K562 (cell line): ENCODE measurements around the gene PRSS21. TPM values are rescaled to one million over a fixed set of nuclear protein-coding genes. Genes with fewer than 3 reads are reported as not detected.
A peak's percentile ranks its signal among the peaks of the same experiment; 100 is the strongest.

ENCODE experiments used
- ADNP ChIP-seq: fragments of 200-800 bp; sonication (Bioruptor generic); IDR thresholded peaks from 2 replicates; pipeline ENCODE4 v1.6.1; 2016; ENCODE audit warnings: missing genetic modification characterization, missing compliant biosample characterization
- BACH1 ChIP-seq: fragments of 200-800 bp; sonication (Bioruptor generic); IDR thresholded peaks from 2 replicates; pipeline ENCODE4 v1.6.1; 2016; ENCODE audit warnings: missing genetic modification characterization, missing compliant biosample characterization
- E2F3 ChIP-seq: fragments of 250-450 bp; sonication (Bioruptor Pico); IDR thresholded peaks from 2 replicates; pipeline ENCODE4 v1.4.0; 2020; ENCODE audit warnings: mild to moderate bottlenecking
- ERF ChIP-seq: fragments of 450-650 bp; formaldehyde crosslinking; IDR thresholded peaks from 2 replicates; pipeline ENCODE4 v1.4.0; 2020; ENCODE audit warnings: mild to moderate bottlenecking, mixed read lengths
- GATA2 ChIP-seq: sonication (generic); formaldehyde crosslinking; IDR thresholded peaks from 2 replicates; pipeline ENCODE4 v1.4.0; 2020; ENCODE audit warnings: mild to moderate bottlenecking, missing genetic modification reagents
- HDAC8 ChIP-seq: fragments of 450-650 bp; IDR thresholded peaks from 2 replicates; pipeline ENCODE4 v1.6.1; 2016; ENCODE audit warnings: mild to moderate bottlenecking, missing genetic modification characterization, moderate library complexity, missing compliant biosample characterization
- NCOA2 ChIP-seq, 2 experiments: fragments of 450-650 bp; IDR thresholded peaks; 2 replicates each; pipeline ENCODE4 v1.6.1; 2018; ENCODE audit warnings: mild to moderate bottlenecking in 2 of 2, moderate library complexity in 1 of 2; ENCODE audit not compliant: partially characterized antibody in 2 of 2
- NCOA4 ChIP-seq: fragments of 450-650 bp; IDR thresholded peaks from 2 replicates; pipeline ENCODE4 v1.6.1; 2018; ENCODE audit warnings: mild to moderate bottlenecking; ENCODE audit not compliant: partially characterized antibody
- NCOA6 ChIP-seq: fragments of 450-650 bp; IDR thresholded peaks from 2 replicates; pipeline ENCODE4 v1.6.1; 2017; ENCODE audit warnings: mild to moderate bottlenecking
- SAFB2 ChIP-seq: fragments of 200-400 bp; formaldehyde crosslinking; IDR thresholded peaks from 2 replicates; pipeline ENCODE4 v1.6.1; 2018; ENCODE audit warnings: borderline replicate concordance, low read length, low read depth, moderate library complexity; ENCODE audit not compliant: severe bottlenecking
- SIRT6 ChIP-seq: IDR thresholded peaks from one replicate; pipeline ENCODE4 v1.6.1; 2012; ENCODE audit warnings: low read depth, mild to moderate bottlenecking, control low read depth, inconsistent platforms, low read length, moderate library complexity
- SMARCA5 ChIP-seq: fragments of 450-650 bp; IDR thresholded peaks from 2 replicates; pipeline ENCODE4 v1.6.1; 2016
- SRSF9 ChIP-seq: fragments of 200-400 bp; formaldehyde crosslinking; IDR thresholded peaks from 2 replicates; pipeline ENCODE4 v1.6.1; 2017; ENCODE audit warnings: low read depth, low read length, borderline replicate concordance
- STAG1 ChIP-seq: sonication (generic); formaldehyde crosslinking; IDR thresholded peaks from 2 replicates; pipeline ENCODE4 v1.5.0; 2020; ENCODE audit warnings: missing genetic modification reagents, borderline replicate concordance
- ZNF57 ChIP-seq: fragments of 450-650 bp; formaldehyde crosslinking; IDR thresholded peaks from 2 replicates; pipeline ENCODE4 v1.4.0; 2020; ENCODE audit warnings: mild to moderate bottlenecking, moderate library complexity
- ZNF668 ChIP-seq: fragments of 250-450 bp; sonication (Bioruptor Pico); IDR thresholded peaks from 2 replicates; pipeline ENCODE4 v1.8.0; 2022; ENCODE audit warnings: mild to moderate bottlenecking, inconsistent platforms
- polyA plus RNA-seq, 8 experiments: library from polyadenylated mRNA; depleted of rRNA in 4 of 8; stranded (reverse) in 5 of 8; unstranded in 3 of 8; fragments of >200 nt; fragmentation: Nextera tagmentation in 2 of 8; fragmentation: Illumina TruSeq in 1 of 8; extraction: Ambion mirVana in 2 of 8; extraction: Trizol in 1 of 8; gene quantifications; 2 replicates each; pipeline versions ENCODE4 v1.2.1 to v1.2.3, GENCODE V29; 2011 to 2014; ENCODE audit warnings: inconsistent platforms in 1 of 8, missing spikeins in 1 of 8
- total RNA-seq, 7 experiments: library from RNA; depleted of rRNA in 6 of 7; stranded (reverse); fragments of >200 nt in 6 of 7; fragmentation: Illumina TruSeq in 2 of 7; extraction: Trizol in 2 of 7; gene quantifications; 2 replicates each; pipeline versions ENCODE4 v1.2.1 to v1.2.3, GENCODE V29; 2011 to 2021; ENCODE audit warnings: low replicate concordance in 1 of 7
- TF ChIP-seq, protein P1 (sequence below): fragments of 450-650 bp; IDR thresholded peaks from 2 replicates; pipeline ENCODE4 v1.6.1; 2016; ENCODE audit warnings: antibody characterized with exemption
- TF ChIP-seq, protein P2 (sequence below): fragments of 250-450 bp; sonication (Bioruptor Pico); IDR thresholded peaks from 2 replicates; pipeline ENCODE4 v1.4.0; 2020; ENCODE audit warnings: mild to moderate bottlenecking, moderate library complexity
- TF ChIP-seq, protein P3 (sequence below): fragments of 450-650 bp; IDR thresholded peaks from 2 replicates; pipeline ENCODE4 v1.6.1; 2017; ENCODE audit warnings: antibody characterized with exemption, mild to moderate bottlenecking
- TF ChIP-seq, protein P4 (sequence below): fragments of 250-450 bp; sonication (Bioruptor Pico); IDR thresholded peaks from 2 replicates; pipeline ENCODE4 v1.8.0; 2022; ENCODE audit warnings: moderate library complexity, mild to moderate bottlenecking, inconsistent platforms
- TF ChIP-seq, protein P5 (sequence below): fragments of 450-650 bp; IDR thresholded peaks from 2 replicates; pipeline ENCODE4 v1.6.1; 2016

PRSS21 gene
- total and polyA plus RNA-seq, 9 of the 15 experiments (the other 6 are each of a cell fraction or from before 2014, with no cell fraction given), result 12.1 to 121 (median 61.3) TPM

DNA sequence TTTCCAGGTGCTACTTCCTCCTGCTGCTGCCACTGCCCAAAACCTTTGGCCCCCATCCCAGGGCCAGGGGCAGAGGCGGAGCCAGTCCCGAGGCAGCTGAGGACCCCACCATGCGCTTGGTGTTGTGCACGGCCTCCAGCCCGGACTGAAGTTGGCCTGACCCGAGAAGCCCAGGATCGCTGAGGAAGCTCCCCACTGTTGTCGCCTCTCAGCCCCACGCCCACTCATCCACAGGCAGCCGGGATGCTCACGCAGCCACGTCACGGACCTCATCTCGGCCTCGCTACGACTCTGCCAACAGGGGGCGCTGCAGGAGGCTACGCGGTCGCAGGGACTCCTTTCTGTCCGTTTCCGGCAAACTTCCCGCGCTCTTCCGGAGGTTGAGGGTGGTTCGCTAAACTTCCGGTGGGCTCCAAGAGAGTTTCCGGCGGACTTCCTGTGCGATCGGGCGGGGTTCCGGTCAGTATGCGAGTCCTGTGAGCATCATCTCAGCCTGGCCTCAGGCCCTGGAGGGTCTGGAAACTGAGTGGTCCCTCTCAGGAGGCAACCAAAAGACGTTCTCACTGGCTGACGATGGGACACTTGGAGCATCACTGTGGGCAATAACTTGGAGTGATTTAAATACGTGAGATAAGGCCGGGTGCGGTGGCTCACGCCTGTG is 25.4 kb downstream of the PRSS21 start (continued):
- TF ChIP-seq ADNP (no peak), NCOA4 (no peak), BACH1 (tag) (no peak), E2F3 (CRISPR knock-in tag) (no peak), ZNF57 (CRISPR knock-in tag) (no peak), SIRT6 (no peak), NCOA2 (IDR thresholded peaks at IDR 0.05; ENCODE audit: partially characterized antibody in 2 of 2) (no peak), GATA2 (CRISPR knock-in tag) (no peak), NCOA6 (no peak), ERF (CRISPR knock-in tag) (0 out of 2 replicates have a peak, but pooled peaks have one; percentile 15), SAFB2 (no peak), SRSF9 (no peak), ZNF668 (CRISPR knock-in tag) (no peak), SMARCA5 (no peak; the same call in 1 of the 2 replicates), HDAC8 (tag) (no peak), STAG1 (no peak)
- TF ChIP-seq, protein P1, sequence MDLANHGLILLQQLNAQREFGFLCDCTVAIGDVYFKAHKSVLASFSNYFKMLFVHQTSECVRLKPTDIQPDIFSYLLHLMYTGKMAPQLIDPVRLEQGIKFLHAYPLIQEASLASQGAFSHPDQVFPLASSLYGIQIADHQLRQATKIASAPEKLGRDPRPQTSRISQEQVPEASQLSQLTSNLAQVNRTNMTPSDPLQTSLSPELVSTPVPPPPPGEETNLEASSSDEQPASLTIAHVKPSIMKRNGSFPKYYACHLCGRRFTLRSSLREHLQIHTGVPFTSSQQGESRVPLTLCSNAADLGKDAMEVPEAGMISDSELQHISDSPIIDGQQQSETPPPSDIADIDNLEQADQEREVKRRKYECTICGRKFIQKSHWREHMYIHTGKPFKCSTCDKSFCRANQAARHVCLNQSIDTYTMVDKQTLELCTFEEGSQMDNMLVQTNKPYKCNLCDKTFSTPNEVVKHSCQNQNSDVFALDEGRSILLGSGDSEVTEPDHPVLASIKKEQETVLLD, result 0 out of 2 replicates have a peak, but pooled peaks have one; percentile 60
- TF ChIP-seq, protein P2, sequence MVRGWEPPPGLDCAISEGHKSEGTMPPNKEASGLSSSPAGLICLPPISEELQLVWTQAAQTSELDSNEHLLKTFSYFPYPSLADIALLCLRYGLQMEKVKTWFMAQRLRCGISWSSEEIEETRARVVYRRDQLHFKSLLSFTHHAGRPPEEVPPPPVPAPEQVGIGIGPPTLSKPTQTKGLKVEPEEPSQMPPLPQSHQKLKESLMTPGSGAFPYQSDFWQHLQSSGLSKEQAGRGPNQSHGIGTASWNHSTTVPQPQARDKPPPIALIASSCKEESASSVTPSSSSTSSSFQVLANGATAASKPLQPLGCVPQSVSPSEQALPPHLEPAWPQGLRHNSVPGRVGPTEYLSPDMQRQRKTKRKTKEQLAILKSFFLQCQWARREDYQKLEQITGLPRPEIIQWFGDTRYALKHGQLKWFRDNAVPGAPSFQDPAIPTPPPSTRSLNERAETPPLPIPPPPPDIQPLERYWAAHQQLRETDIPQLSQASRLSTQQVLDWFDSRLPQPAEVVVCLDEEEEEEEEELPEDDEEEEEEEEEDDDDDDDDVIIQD (CRISPR knock-in tag), result no peak
- TF ChIP-seq, protein P3, sequence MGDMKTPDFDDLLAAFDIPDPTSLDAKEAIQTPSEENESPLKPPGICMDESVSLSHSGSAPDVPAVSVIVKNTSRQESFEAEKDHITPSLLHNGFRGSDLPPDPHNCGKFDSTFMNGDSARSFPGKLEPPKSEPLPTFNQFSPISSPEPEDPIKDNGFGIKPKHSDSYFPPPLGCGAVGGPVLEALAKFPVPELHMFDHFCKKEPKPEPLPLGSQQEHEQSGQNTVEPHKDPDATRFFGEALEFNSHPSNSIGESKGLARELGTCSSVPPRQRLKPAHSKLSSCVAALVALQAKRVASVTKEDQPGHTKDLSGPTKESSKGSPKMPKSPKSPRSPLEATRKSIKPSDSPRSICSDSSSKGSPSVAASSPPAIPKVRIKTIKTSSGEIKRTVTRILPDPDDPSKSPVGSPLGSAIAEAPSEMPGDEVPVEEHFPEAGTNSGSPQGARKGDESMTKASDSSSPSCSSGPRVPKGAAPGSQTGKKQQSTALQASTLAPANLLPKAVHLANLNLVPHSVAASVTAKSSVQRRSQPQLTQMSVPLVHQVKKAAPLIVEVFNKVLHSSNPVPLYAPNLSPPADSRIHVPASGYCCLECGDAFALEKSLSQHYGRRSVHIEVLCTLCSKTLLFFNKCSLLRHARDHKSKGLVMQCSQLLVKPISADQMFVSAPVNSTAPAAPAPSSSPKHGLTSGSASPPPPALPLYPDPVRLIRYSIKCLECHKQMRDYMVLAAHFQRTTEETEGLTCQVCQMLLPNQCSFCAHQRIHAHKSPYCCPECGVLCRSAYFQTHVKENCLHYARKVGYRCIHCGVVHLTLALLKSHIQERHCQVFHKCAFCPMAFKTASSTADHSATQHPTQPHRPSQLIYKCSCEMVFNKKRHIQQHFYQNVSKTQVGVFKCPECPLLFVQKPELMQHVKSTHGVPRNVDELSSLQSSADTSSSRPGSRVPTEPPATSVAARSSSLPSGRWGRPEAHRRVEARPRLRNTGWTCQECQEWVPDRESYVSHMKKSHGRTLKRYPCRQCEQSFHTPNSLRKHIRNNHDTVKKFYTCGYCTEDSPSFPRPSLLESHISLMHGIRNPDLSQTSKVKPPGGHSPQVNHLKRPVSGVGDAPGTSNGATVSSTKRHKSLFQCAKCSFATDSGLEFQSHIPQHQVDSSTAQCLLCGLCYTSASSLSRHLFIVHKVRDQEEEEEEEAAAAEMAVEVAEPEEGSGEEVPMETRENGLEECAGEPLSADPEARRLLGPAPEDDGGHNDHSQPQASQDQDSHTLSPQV, result no peak
- TF ChIP-seq, protein P4, sequence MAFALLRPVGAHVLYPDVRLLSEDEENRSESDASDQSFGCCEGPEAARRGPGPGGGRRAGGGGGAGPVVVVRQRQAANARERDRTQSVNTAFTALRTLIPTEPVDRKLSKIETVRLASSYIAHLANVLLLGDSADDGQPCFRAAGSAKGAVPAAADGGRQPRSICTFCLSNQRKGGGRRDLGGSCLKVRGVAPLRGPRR (CRISPR knock-in tag), result no peak
- TF ChIP-seq, protein P5, sequence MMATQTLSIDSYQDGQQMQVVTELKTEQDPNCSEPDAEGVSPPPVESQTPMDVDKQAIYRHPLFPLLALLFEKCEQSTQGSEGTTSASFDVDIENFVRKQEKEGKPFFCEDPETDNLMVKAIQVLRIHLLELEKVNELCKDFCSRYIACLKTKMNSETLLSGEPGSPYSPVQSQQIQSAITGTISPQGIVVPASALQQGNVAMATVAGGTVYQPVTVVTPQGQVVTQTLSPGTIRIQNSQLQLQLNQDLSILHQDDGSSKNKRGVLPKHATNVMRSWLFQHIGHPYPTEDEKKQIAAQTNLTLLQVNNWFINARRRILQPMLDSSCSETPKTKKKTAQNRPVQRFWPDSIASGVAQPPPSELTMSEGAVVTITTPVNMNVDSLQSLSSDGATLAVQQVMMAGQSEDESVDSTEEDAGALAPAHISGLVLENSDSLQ, result peak; percentile 64; the same call in 1 of the 2 replicates
